Measurements from ENCODE around the gene NUFIP1. TPM values are rescaled to one million over a fixed set of nuclear protein-coding genes. Genes with fewer than 3 reads are reported as not detected.

The NUFIP1 gene
- total and polyA plus RNA-seq, 2 donors (not counting 3 experiments of a cell fraction or from before 2014, with no cell fraction given) = 1.4 to 6.9 TPM

GRCh38 chr13:44906713-44907112 is 82.6 kb downstream of the NUFIP1 start:
- POLR2A ChIA-PET = interaction anchor here (0.6 kb wide), 1 partner anchor 27 kb away, joined by 4 read pairs; no protein-coding TSS in a partner anchor
- FAIRE-seq = no peak
- no peaks in the 10 kb centered on the region for H3K79me2 ChIP-seq (ENCODE audit: control insufficient read depth, insufficient read depth, low read length)
- no peaks in the 10 kb centered on the region for H3K27me3 ChIP-seq (ENCODE audit: control insufficient read depth in 2 of 2, insufficient read depth in 2 of 2, low read length in 2 of 2)
- H4K20me1 ChIP-seq (replicated peaks; ENCODE audit: control insufficient read depth, extremely low read depth, insufficient read depth, low read length) = no peaks in the 10 kb centered on the region
- no peak overlapping the region for H3K4me2 ChIP-seq (ENCODE audit: insufficient read depth, low read length)
- TF ChIP-seq FOS (IDR thresholded peaks at IDR 0.05; ENCODE audit: borderline replicate concordance, insufficient read depth, low read length) (no peak), JUN (IDR thresholded peaks at IDR 0.05; ENCODE audit: borderline replicate concordance, insufficient read depth, insufficient read length, low read depth) (no peak), MAX (IDR thresholded peaks at IDR 0.05; ENCODE audit: insufficient read depth, insufficient read length) (no peak), MYC (IDR thresholded peaks at IDR 0.05; ENCODE audit: low read depth, low read length) (no peak), GATA2 (IDR thresholded peaks at IDR 0.05; ENCODE audit: insufficient read depth, insufficient read length, low read depth, low read length) (no peak), EZH2 (IDR thresholded peaks at IDR 0.05; ENCODE audit: borderline replicate concordance, low read depth, low read length, severe bottlenecking) (no peak), POLR2A (IDR thresholded peaks at IDR 0.05; ENCODE audit: low read depth, low read length) (no peak)
- no peaks in the 10 kb centered on the region for H3K9me1 ChIP-seq (replicated peaks; ENCODE audit: control insufficient read depth, extremely low read depth, insufficient read depth, low read length)
- no peaks in the 10 kb centered on the region for H3K36me3 ChIP-seq (ENCODE audit: control insufficient read depth in 2 of 2, extremely low read depth in 1 of 2, insufficient read depth in 2 of 2, low read length in 2 of 2)
- no peak overlapping the region for H3K27ac ChIP-seq (ENCODE audit: insufficient read depth, low read depth, low read length)
- H3K9me3 ChIP-seq (replicated peaks; ENCODE audit: control insufficient read depth, insufficient read depth, low read length) = no peaks in the 10 kb centered on the region
- DNase-seq (ENCODE audit: low read depth, low spot score) = no peak
- CTCF ChIA-PET = interaction anchor here (0.9 kb wide), 1 partner anchor 72 kb away, joined by 3 read pairs; no protein-coding TSS in a partner anchor
- H3K4me3 ChIP-seq (replicated peaks in 1 of 3; ENCODE audit: insufficient read depth in 1 of 3, low read depth in 1 of 3, low read length in 3 of 3) = no peak overlapping the region
- intact Hi-C loops (cut with micrococcal nuclease) (no loop called here), dilution Hi-C loops (cut with MboI; ENCODE audit: extremely low pct_ligation_motif_present, low sequenced_read_pairs) (no loop called here)
- H3K9ac ChIP-seq (replicated peaks; ENCODE audit: extremely low read depth, insufficient read depth, low read length) = no peak overlapping the region
- H2AFZ ChIP-seq (ENCODE audit: low read depth, low read length) = no peak overlapping the region
- H3K4me1 ChIP-seq (ENCODE audit: control insufficient read depth, extremely low read depth, insufficient read depth, low read length) = no peaks in the 10 kb centered on the region
- BruUV-seq (replicated peaks) = no TSS peak

- DNase-seq (ENCODE audit: low read depth, low spot score) = no peak
- no TSS peak for BruUV-seq (replicated peaks)
- intact Hi-C loops (cut with micrococcal nuclease) (no loop called here), dilution Hi-C loops (cut with MboI; ENCODE audit: extremely low pct_ligation_motif_present, low sequenced_read_pairs) (no loop called here)
- no peaks in the 10 kb centered on the region for H3K9me1 ChIP-seq (replicated peaks; ENCODE audit: control insufficient read depth, extremely low read depth, insufficient read depth, low read length)
- H3K79me2 ChIP-seq (ENCODE audit: control insufficient read depth, insufficient read depth, low read length) = no peaks in the 10 kb centered on the region
- no peak overlapping the region for H3K4me2 ChIP-seq (ENCODE audit: insufficient read depth, low read length)
- no peaks in the 10 kb centered on the region for H3K9me3 ChIP-seq (replicated peaks; ENCODE audit: control insufficient read depth, insufficient read depth, low read length)
- H3K4me3 ChIP-seq (replicated peaks in 1 of 3; ENCODE audit: insufficient read depth in 1 of 3, low read depth in 1 of 3, low read length in 3 of 3) = no peak overlapping the region
- H3K4me1 ChIP-seq (ENCODE audit: control insufficient read depth, extremely low read depth, insufficient read depth, low read length) = no peaks in the 10 kb centered on the region
- no peaks in the 10 kb centered on the region for H3K36me3 ChIP-seq (ENCODE audit: control insufficient read depth in 2 of 2, extremely low read depth in 1 of 2, insufficient read depth in 2 of 2, low read length in 2 of 2)
- TF ChIP-seq MAX (IDR thresholded peaks at IDR 0.05; ENCODE audit: insufficient read depth, insufficient read length) (no peak), POLR2AphosphoS5 (IDR thresholded peaks at IDR 0.05; ENCODE audit: insufficient read depth, low read depth, low read length) (no peak), POLR2A (IDR thresholded peaks at IDR 0.05; ENCODE audit: low read depth, low read length) (no peak), FOS (IDR thresholded peaks at IDR 0.05; ENCODE audit: borderline replicate concordance, insufficient read depth, low read length) (no peak), MYC (IDR thresholded peaks at IDR 0.05; ENCODE audit: low read depth, low read length) (no peak), EZH2 (IDR thresholded peaks at IDR 0.05; ENCODE audit: borderline replicate concordance, low read depth, low read length, severe bottlenecking) (no peak), GATA2 (IDR thresholded peaks at IDR 0.05; ENCODE audit: insufficient read depth, insufficient read length, low read depth, low read length) (no peak), JUN (IDR thresholded peaks at IDR 0.05; ENCODE audit: borderline replicate concordance, insufficient read depth, insufficient read length, low read depth) (no peak), CTCF (IDR thresholded peaks at IDR 0.05; ENCODE audit: extremely low read depth in 1 of 2, insufficient read depth in 1 of 2, low read depth in 1 of 2, low read length in 2 of 2) (no peak)
- no peak for FAIRE-seq
- no peak overlapping the region for H3K27ac ChIP-seq (ENCODE audit: insufficient read depth, low read depth, low read length)
- ChIA-PET POLR2A (interaction anchor here (0.6 kb wide), 1 partner anchor 26 kb away, joined by 4 read pairs; no protein-coding TSS in a partner anchor), CTCF (no interaction called here)
- H4K20me1 ChIP-seq (replicated peaks; ENCODE audit: control insufficient read depth, extremely low read depth, insufficient read depth, low read length) = no peaks in the 10 kb centered on the region
- no peaks in the 10 kb centered on the region for H3K27me3 ChIP-seq (ENCODE audit: control insufficient read depth in 2 of 2, insufficient read depth in 2 of 2, low read length in 2 of 2)
- no peak overlapping the region for H2AFZ ChIP-seq (ENCODE audit: low read depth, low read length)
- no peak overlapping the region for H3K9ac ChIP-seq (replicated peaks; ENCODE audit: extremely low read depth, insufficient read depth, low read length)
Measured at GRCh38 chr13:44906230-44906629, 83.0 kb downstream of the NUFIP1 start.

Measured in endothelial cell of umbilical vein (primary cell).